Measurements from ENCODE around the gene NRXN3. TPM values are rescaled to one million over a fixed set of nuclear protein-coding genes. Genes with fewer than 3 reads are reported as not detected.

Gene NRXN3
- total RNA-seq, 2 experiments from 2014 or later: not detected

DNA sequence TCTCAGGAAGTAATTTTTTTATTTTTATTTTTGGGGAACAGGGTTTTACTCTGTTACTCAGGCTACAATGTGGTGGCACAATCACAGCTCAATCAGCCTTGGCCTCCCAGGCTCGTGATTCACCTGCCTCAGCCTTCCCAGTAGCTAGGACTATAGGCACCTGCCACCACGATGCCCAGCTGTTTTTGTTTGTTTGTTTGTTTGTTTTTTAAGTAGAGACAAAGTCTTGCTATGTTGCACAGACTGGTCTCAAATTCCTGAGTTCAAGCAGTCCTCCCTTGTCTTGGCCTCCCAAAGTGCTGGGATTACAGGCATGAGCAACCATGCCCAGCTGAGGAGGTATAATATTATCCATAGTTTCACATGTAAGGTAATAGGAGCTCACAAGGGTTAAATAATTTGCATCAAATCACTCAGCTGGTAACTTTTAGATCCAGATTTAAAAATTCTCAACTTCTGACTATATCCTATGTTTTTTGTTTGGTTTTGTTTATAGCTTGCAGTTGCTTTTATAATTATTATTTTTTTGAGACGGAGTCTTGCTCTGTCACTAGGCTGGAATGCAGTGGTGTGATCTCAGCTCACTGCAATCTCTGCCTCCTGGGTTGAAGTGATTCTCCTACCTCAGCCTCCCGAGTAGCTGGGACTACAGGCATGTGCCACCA lies 1411.9 kb downstream of the NRXN3 start:
- Mint-ChIP-seq H3K36me3 (no peaks in the 10 kb centered on the region), H3K4me1 (no peaks in the 10 kb centered on the region), H3K9me3 (ENCODE audit: low read depth) (peaks cover 3% of the 10 kb centered on the region), H3K4me3 (no peak overlapping the region), H3K27ac (no peak overlapping the region), H3K27me3 (no peaks in the 10 kb centered on the region)
- CTCF ChIA-PET: no interaction called here
- no peak for DNase-seq
- ATAC-seq: no peak

- no peaks in the 10 kb centered on the region for H3K36me3 Mint-ChIP-seq
- peaks cover 3% of the 10 kb centered on the region for H3K9me3 Mint-ChIP-seq (ENCODE audit: low read depth)
These were observed 1413.7 kb downstream of the NRXN3 start for GRCh38 chr14:79583738-79584408.

DNA sequence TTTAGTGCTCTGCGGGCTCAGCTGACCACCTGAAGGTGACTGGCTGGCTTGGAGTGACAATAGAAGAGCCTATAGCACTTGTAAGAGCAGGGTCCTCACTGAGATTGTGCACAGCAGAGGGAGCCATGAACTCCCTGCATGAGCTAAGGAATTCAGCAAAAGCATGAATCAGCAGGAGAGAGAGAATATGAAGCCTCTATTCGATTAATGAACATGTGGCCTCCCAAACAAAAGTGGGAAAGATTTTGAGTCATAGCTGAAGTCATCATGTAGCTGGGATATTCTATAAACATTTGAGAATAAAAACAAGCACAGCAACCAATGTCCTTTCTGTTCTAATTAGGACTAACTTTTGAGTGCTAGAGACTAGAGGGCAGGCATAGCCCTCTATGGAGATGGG lies 1414.5 kb downstream of the NRXN3 start:
- Mint-ChIP-seq H3K27me3 (no peaks in the 10 kb centered on the region), H3K4me3 (no peak overlapping the region), H3K27ac (no peak overlapping the region), H3K4me1 (no peaks in the 10 kb centered on the region), H3K9me3 (ENCODE audit: low read depth) (peaks cover 3% of the 10 kb centered on the region), H3K36me3 (no peaks in the 10 kb centered on the region)
- ATAC-seq (no peak), DNase-seq (no peak)
- CTCF ChIA-PET: no interaction called here

More at GRCh38 chr14:79583738-79584408, 1413.7 kb downstream of the NRXN3 start:
- no peak for DNase-seq
- CTCF ChIA-PET: no interaction called here
- no peaks in the 10 kb centered on the region for H3K4me1 Mint-ChIP-seq
- no peak for ATAC-seq
- no peak overlapping the region for H3K4me3 Mint-ChIP-seq
- H3K27ac Mint-ChIP-seq: no peak overlapping the region
- no peaks in the 10 kb centered on the region for H3K27me3 Mint-ChIP-seq

DNA sequence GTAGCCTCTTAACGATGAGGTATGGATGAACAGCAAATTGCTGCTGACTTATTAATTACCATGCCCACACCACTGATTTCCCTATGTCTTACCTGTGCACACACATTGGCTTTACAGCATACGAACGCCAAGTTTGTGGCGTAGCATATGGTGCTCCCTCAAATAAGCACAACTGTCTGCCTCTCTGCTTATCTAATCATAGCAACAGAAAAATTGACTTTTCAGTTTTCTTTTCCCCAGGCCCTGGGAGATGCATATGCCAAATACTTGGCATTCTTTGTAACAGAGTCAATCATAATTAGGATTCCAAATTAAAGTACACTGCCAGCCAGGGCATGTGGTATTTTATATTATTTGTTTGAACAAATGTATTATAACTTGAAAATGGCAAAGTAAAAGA lies 1415.7 kb downstream of the NRXN3 start:
- no peaks in the 10 kb centered on the region for H3K27me3 Mint-ChIP-seq
- H3K27ac Mint-ChIP-seq: no peak overlapping the region
- no peaks in the 10 kb centered on the region for H3K4me1 Mint-ChIP-seq
- peaks cover 5% of the 10 kb centered on the region for H3K9me3 Mint-ChIP-seq (ENCODE audit: low read depth)
- ATAC-seq: no peak
- no peaks in the 10 kb centered on the region for H3K36me3 Mint-ChIP-seq
- CTCF ChIA-PET: no interaction called here
- no peak overlapping the region for H3K4me3 Mint-ChIP-seq
- DNase-seq: no peak

DNA sequence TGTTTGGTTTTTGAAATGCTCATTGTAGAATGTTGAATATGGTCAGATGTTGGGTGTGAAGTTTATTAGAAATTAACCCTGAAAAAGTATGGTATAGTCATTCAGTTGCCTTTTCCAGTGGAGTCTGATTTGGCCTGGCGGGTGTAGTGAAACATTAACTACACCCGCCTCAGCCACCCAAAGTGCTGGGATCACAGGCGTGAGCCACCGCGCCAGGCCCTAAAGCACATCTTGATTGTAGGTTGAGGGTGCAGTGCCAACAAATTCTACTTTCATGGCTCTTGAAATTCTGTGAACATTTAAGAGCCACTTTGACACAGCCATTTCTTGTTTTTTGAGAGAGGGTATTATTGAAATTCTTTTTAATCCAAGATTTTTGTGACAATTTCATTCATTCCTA lies 1416.2 kb downstream of the NRXN3 start:
- no peaks in the 10 kb centered on the region for H3K4me1 Mint-ChIP-seq
- CTCF ChIA-PET: no interaction called here
- no peak for ATAC-seq

GRCh38 chr14:79586989-79587598 lies 1416.9 kb downstream of the NRXN3 start:
- CTCF ChIA-PET: no interaction called here
- Mint-ChIP-seq H3K9me3 (ENCODE audit: low read depth) (peaks cover 5% of the 10 kb centered on the region), H3K27ac (no peak overlapping the region), H3K27me3 (no peaks in the 10 kb centered on the region), H3K36me3 (no peaks in the 10 kb centered on the region), H3K4me1 (no peaks in the 10 kb centered on the region), H3K4me3 (no peak overlapping the region)
- ATAC-seq (no peak), DNase-seq (no peak)

More for the DNA sequence above, 1416.2 kb downstream of the NRXN3 start:
- Mint-ChIP-seq H3K9me3 (ENCODE audit: low read depth) (peaks cover 5% of the 10 kb centered on the region), H3K36me3 (no peaks in the 10 kb centered on the region), H3K27ac (no peak overlapping the region), H3K27me3 (no peaks in the 10 kb centered on the region), H3K4me3 (no peak overlapping the region)
- DNase-seq: no peak

- Mint-ChIP-seq H3K27me3 (no peaks in the 10 kb centered on the region), H3K36me3 (no peaks in the 10 kb centered on the region), H3K4me3 (no peak overlapping the region), H3K4me1 (no peaks in the 10 kb centered on the region), H3K9me3 (ENCODE audit: low read depth) (peaks cover 5% of the 10 kb centered on the region), H3K27ac (no peak overlapping the region)
- no peak for DNase-seq
- CTCF ChIA-PET: no interaction called here
- no peak for ATAC-seq
These were observed 1417.7 kb downstream of the NRXN3 start for GRCh38 chr14:79587875-79588274.

- no peak for ATAC-seq
- Mint-ChIP-seq H3K4me1 (no peaks in the 10 kb centered on the region), H3K27ac (no peak overlapping the region), H3K27me3 (no peaks in the 10 kb centered on the region), H3K36me3 (no peaks in the 10 kb centered on the region), H3K9me3 (ENCODE audit: low read depth) (peaks cover 5% of the 10 kb centered on the region), H3K4me3 (no peak overlapping the region)
- CTCF ChIA-PET: no interaction called here
- DNase-seq: no peak
These were observed 1418.2 kb downstream of the NRXN3 start for GRCh38 chr14:79588398-79588797.

DNA sequence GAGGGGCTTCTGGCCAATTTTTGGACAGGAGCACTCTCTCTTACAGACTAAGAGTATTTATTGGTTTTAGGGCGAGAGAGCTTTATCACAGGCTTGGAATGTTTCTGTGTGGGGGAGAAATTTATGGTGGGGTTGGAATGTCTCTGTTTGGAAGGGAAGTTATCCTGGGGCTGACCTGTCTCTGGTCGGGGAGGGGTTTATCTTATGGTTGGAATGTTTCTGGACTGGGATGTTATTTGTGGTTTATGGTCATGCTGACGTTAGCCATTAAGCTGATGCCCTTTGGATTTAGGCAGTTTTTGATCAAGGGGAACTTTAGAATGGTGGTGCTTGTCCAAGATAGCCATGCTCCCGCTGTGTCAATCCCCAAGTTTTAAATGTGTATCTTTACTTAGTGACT lies 1426.4 kb downstream of the NRXN3 start:
- Mint-ChIP-seq H3K4me1 (no peaks in the 10 kb centered on the region), H3K9me3 (ENCODE audit: low read depth) (peaks cover 2% of the 10 kb centered on the region), H3K27ac (no peak overlapping the region), H3K27me3 (no peaks in the 10 kb centered on the region), H3K4me3 (no peak overlapping the region), H3K36me3 (no peaks in the 10 kb centered on the region)
- CTCF ChIA-PET: no interaction called here
- DNase-seq (no peak), ATAC-seq (no peak)

DNA sequence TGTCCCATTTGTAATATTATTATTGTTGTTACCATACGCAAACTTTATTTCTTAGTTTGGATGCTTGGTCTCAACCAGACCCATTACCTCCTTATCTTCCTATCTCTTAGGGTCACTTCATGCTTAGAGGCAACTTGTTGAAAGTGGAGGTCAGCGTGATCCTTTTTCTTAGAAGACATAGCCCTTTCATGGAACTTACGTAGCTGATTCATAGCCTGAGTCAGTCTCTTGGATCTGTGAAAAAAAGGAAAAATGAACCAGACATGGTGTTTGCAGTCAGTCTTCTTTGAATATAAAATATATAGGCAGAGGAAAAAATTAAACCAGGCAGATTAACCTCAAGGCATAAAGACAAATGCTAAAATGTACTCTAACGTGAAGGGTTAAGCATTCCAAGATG lies 1427.4 kb downstream of the NRXN3 start:
- Mint-ChIP-seq H3K27ac (no peak overlapping the region), H3K4me1 (no peaks in the 10 kb centered on the region), H3K9me3 (ENCODE audit: low read depth) (peaks cover 2% of the 10 kb centered on the region), H3K36me3 (no peaks in the 10 kb centered on the region), H3K4me3 (no peak overlapping the region), H3K27me3 (no peaks in the 10 kb centered on the region)
- DNase-seq (no peak), ATAC-seq (no peak)
- CTCF ChIA-PET: no interaction called here

GRCh38 chr14:79598339-79598738 lies 1428.2 kb downstream of the NRXN3 start:
- DNase-seq: no peak
- no peaks in the 10 kb centered on the region for H3K27me3 Mint-ChIP-seq
- peaks cover 2% of the 10 kb centered on the region for H3K9me3 Mint-ChIP-seq (ENCODE audit: low read depth)
- no peak overlapping the region for H3K4me3 Mint-ChIP-seq
- H3K27ac Mint-ChIP-seq: no peak overlapping the region
- no peak for ATAC-seq
- no peaks in the 10 kb centered on the region for H3K36me3 Mint-ChIP-seq
- CTCF ChIA-PET: no interaction called here
- H3K4me1 Mint-ChIP-seq: no peaks in the 10 kb centered on the region

DNA sequence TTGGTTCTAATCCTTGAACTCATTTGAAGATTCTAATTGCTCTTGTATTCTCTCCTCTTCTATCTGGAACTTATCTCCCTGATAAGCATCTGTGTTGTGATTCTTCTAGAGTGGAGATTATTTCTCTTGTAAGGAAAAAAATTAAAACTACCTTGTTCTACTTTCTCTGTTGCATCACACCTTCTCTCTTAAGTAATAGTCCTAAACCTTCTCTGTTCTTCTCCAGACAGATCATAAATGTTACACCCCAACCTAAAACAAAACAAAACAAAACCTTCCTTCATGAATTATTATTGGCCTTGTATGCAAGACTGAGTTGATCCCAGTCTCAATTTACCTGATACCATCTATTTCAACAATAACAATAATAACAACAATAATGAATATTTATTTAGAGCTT lies 1429.1 kb downstream of the NRXN3 start:
- DNase-seq: no peak
- H3K4me3 Mint-ChIP-seq: no peak overlapping the region
- CTCF ChIA-PET: no interaction called here
- no peaks in the 10 kb centered on the region for H3K4me1 Mint-ChIP-seq
- H3K27me3 Mint-ChIP-seq: no peaks in the 10 kb centered on the region
- H3K27ac Mint-ChIP-seq: no peak overlapping the region
- H3K9me3 Mint-ChIP-seq (ENCODE audit: low read depth): peaks cover 2% of the 10 kb centered on the region
- ATAC-seq: no peak
- H3K36me3 Mint-ChIP-seq: no peaks in the 10 kb centered on the region

DNA sequence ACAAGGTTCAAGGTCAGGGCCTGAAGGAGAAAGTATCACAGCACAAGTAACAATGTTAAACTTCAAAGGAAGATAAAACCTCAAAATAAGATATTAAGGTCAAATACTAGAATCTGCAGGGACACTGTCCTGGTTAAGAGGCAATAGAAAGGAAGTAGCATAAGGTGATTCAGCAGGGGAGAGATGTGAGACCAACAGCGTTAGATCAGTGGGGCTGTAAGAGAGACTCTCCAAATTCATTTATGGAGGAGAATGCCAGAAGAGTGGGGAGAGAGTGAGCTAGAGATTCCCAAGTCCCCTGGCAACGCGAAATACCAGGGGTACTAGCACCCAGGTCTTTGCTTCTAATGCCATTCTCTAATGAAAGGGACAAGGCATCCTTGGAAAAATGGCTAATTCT lies 1430.2 kb downstream of the NRXN3 start:
- Mint-ChIP-seq H3K27me3 (no peaks in the 10 kb centered on the region), H3K27ac (no peak overlapping the region), H3K9me3 (ENCODE audit: low read depth) (peaks cover 2% of the 10 kb centered on the region), H3K4me1 (no peaks in the 10 kb centered on the region), H3K36me3 (no peaks in the 10 kb centered on the region), H3K4me3 (no peak overlapping the region)
- ATAC-seq: no peak
- CTCF ChIA-PET: no interaction called here
- no peak for DNase-seq

GRCh38 chr14:79601579-79601978 lies 1431.4 kb downstream of the NRXN3 start:
- ATAC-seq (no peak), DNase-seq (no peak)
- no peaks in the 10 kb centered on the region for H3K36me3 Mint-ChIP-seq
- H3K4me1 Mint-ChIP-seq: no peaks in the 10 kb centered on the region
- CTCF ChIA-PET: no interaction called here
- H3K27me3 Mint-ChIP-seq: no peaks in the 10 kb centered on the region
- H3K9me3 Mint-ChIP-seq (ENCODE audit: low read depth): peaks cover 2% of the 10 kb centered on the region
- H3K27ac Mint-ChIP-seq: no peak overlapping the region
- no peak overlapping the region for H3K4me3 Mint-ChIP-seq

Data from activated CD8-positive, alpha-beta memory T cell treated with anti-CD3 and anti-CD28 coated beads, Interleukin-2, amount 10 ng/mL, durations not matched to agents 7 days and 5 days (primary cell).